Neural cell (in vitro differentiated cells): ENCODE measurements around the gene NFS1. TPM values are rescaled to one million over a fixed set of nuclear protein-coding genes. Genes with fewer than 3 reads are reported as not detected.

Experiments
- H2AFZ ChIP-seq: fragments of 200-600, 300-800 bp; sonication (generic), shearing (Covaris generic); 2 replicates; pipeline ENCODE4 v1.6.0; 2014; ENCODE audit warnings: low read depth, mild to moderate bottlenecking, antibody characterized with exemption, low read length, moderate library complexity
- H3F3A ChIP-seq: fragments of 200-600 bp; shearing (Covaris generic); 2 replicates; pipeline ENCODE4 v1.6.1; 2016; ENCODE audit warnings: mild to moderate bottlenecking, moderate library complexity, mixed read lengths, antibody characterized with exemption, low read length; ENCODE audit not compliant: insufficient read depth, poor library complexity, severe bottlenecking
- H3K27ac ChIP-seq: fragments of 200-600, 300-800 bp; sonication (generic), shearing (Covaris generic); 2 replicates; pipeline ENCODE4 v1.5.1; 2014; ENCODE audit warnings: mild to moderate bottlenecking, low read length, moderate library complexity
- H3K27me3 ChIP-seq: fragments of 300-800, 200-600 bp; sonication (generic), shearing (Covaris generic); 2 replicates; pipeline ENCODE4 v1.6.0; 2014; ENCODE audit warnings: mild to moderate bottlenecking, low read depth, low read length, moderate library complexity; ENCODE audit not compliant: insufficient read depth
- H3K36me3 ChIP-seq: fragments of 300-800, 200-600 bp; sonication (generic), shearing (Covaris generic); 2 replicates; pipeline ENCODE4 v1.5.1; 2014; ENCODE audit warnings: mild to moderate bottlenecking, antibody characterized with exemption, low read length, moderate library complexity; ENCODE audit not compliant: insufficient read depth
- H3K4me2 ChIP-seq: fragments of 300-800, 200-600 bp; sonication (generic), shearing (Covaris generic); 2 replicates; pipeline ENCODE4 v1.6.0; 2014; ENCODE audit warnings: mild to moderate bottlenecking, low read length
- H3K4me3 ChIP-seq: fragments of 300-800, 200-600 bp; sonication (generic), shearing (Covaris generic); 2 replicates; pipeline ENCODE4 v1.5.1; 2014; ENCODE audit warnings: mild to moderate bottlenecking, low read length, moderate library complexity
- H3K79me2 ChIP-seq: fragments of 200-600 bp; shearing (Covaris generic); replicated peaks from 2 replicates; pipeline ENCODE4 v1.6.0; 2014; ENCODE audit warnings: mild to moderate bottlenecking, low read length, moderate library complexity; ENCODE audit not compliant: insufficient read depth
- H3K9ac ChIP-seq: fragments of 300-800, 200-600 bp; sonication (generic), shearing (Covaris generic); 2 replicates; pipeline ENCODE4 v1.6.1; 2016; ENCODE audit warnings: mild to moderate bottlenecking, low read length, mixed read lengths
- H3K9me2 ChIP-seq: fragments of 200-600 bp; shearing (Covaris generic); 2 replicates; pipeline ENCODE4 v1.6.1; 2016; ENCODE audit warnings: mild to moderate bottlenecking, low read length, mixed read lengths; ENCODE audit not compliant: insufficient read depth
- H3K9me3 ChIP-seq: fragments of 200-600, 300-800 bp; sonication (generic), shearing (Covaris generic); 2 replicates; pipeline ENCODE4 v1.6.1; 2016; ENCODE audit warnings: mild to moderate bottlenecking, mixed run types, low read length, moderate library complexity, mixed read lengths
- H4K20me1 ChIP-seq: fragments of 200-600 bp; shearing (Covaris generic); 2 replicates; pipeline ENCODE4 v1.6.1; 2016; ENCODE audit warnings: mild to moderate bottlenecking, mixed run types; ENCODE audit not compliant: insufficient read depth
- CTCF ChIP-seq: fragments of 450-650 bp; IDR thresholded peaks from 2 replicates; pipeline ENCODE4 v1.5.1; 2014; ENCODE audit warnings: antibody characterized with exemption, mild to moderate bottlenecking, moderate library complexity; ENCODE audit not compliant: poor library complexity, severe bottlenecking
- EP300 ChIP-seq: fragments of 450-650 bp; conservative IDR thresholded peaks from 2 replicates; pipeline ENCODE4 v1.6.1; 2014; ENCODE audit warnings: antibody characterized with exemption, mild to moderate bottlenecking, moderate library complexity; ENCODE audit not compliant: poor library complexity, severe bottlenecking
- EZH2 ChIP-seq: fragments of 200-600, 300-800 bp; shearing (Covaris generic), sonication (generic); IDR thresholded peaks from 2 replicates; pipeline ENCODE4 v1.6.1; 2014; ENCODE audit warnings: antibody characterized with exemption, low read length, borderline replicate concordance, mild to moderate bottlenecking; ENCODE audit not compliant: insufficient read depth, poor library complexity, severe bottlenecking
- MXI1 ChIP-seq: fragments of 450-650 bp; conservative IDR thresholded peaks from 2 replicates; pipeline ENCODE4 v1.6.1; 2014; ENCODE audit warnings: antibody characterized with exemption, mild to moderate bottlenecking; ENCODE audit not compliant: poor library complexity, severe bottlenecking
- POLR2AphosphoS5 ChIP-seq: IDR thresholded peaks from 2 replicates; pipeline ENCODE4 v1.6.1; 2012
- RAD21 ChIP-seq: fragments of 450-650 bp; conservative IDR thresholded peaks from 2 replicates; pipeline ENCODE4 v1.6.1; 2014; ENCODE audit warnings: antibody characterized with exemption, mild to moderate bottlenecking, moderate library complexity
- REST ChIP-seq: IDR thresholded peaks from 2 replicates; pipeline ENCODE4 v1.6.1; 2012; ENCODE audit warnings: borderline replicate concordance
- SMC3 ChIP-seq: fragments of 450-650 bp; conservative IDR thresholded peaks from 2 replicates; pipeline ENCODE4 v1.6.1; 2014; ENCODE audit warnings: antibody characterized with exemption, mild to moderate bottlenecking, moderate library complexity; ENCODE audit not compliant: poor library complexity
- TAF1 ChIP-seq: IDR thresholded peaks from 2 replicates; pipeline ENCODE4 v1.6.1; 2012; ENCODE audit warnings: low read depth
- polyA plus RNA-seq: library from polyadenylated mRNA; depleted of rRNA; stranded (reverse); fragments of >200 nt; gene quantifications from 2 replicates; pipeline ENCODE4 v1.2.3, GENCODE V29; 2014

The NFS1 gene
- polyA plus RNA-seq, 1 donor from 2014 or later, result 55.2 TPM

DNA sequence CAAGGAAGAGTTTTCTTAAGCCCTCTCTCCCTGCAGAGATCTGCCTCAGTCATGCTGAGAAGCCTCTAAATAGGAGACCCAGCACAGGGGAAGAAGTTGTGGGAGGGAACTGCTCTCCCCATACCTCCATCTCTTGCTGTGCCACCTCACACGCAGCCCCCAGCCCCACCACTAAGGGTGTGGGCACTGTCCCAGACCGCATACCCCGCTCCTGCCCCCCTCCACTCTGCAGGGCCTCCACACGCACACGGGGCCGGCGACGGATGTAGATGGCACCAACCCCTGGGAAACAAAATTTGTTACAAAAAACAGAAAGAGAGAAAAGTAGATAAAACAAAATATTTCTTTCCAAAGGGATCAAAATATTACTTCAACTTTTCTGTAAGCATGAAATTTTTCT, 24.2 kb downstream of the NFS1 start:
- H3F3A ChIP-seq, result no peaks in the 10 kb centered on the region
- H3K36me3 ChIP-seq, result peaks cover 7% of the 10 kb centered on the region
- no peaks in the 10 kb centered on the region for H3K79me2 ChIP-seq
- H3K9me3 ChIP-seq, result no peaks in the 10 kb centered on the region
- no peaks in the 10 kb centered on the region for H4K20me1 ChIP-seq
- no peaks in the 10 kb centered on the region for H3K9me2 ChIP-seq
- TF ChIP-seq TAF1, result no peak
- TF ChIP-seq EP300, result no peak
- TF ChIP-seq EZH2, result no peak
- TF ChIP-seq RAD21, result no peak
- TF ChIP-seq POLR2AphosphoS5, result no peak
- no peak for TF ChIP-seq MXI1
- TF ChIP-seq CTCF, result no peak
- TF ChIP-seq SMC3, result no peak
- TF ChIP-seq REST, result no peak
- H3K27me3 ChIP-seq, result no peaks in the 10 kb centered on the region
- no peak overlapping the region for H3K4me2 ChIP-seq
- no peak overlapping the region for H3K4me3 ChIP-seq
- no peak overlapping the region for H3K9ac ChIP-seq
- H2AFZ ChIP-seq, result no peak overlapping the region
- no peak overlapping the region for H3K27ac ChIP-seq

GRCh38 chr20:35673884-35674283, 25.3 kb downstream of the NFS1 start:
- no peaks in the 10 kb centered on the region for H3K27me3 ChIP-seq
- H3K36me3 ChIP-seq, result peaks cover 11% of the 10 kb centered on the region

More at GRCh38 chr20:35673884-35674283, 25.3 kb downstream of the NFS1 start:
- no peak overlapping the region for H3K9ac ChIP-seq
- no peaks in the 10 kb centered on the region for H3K9me2 ChIP-seq
- no peaks in the 10 kb centered on the region for H4K20me1 ChIP-seq
- no peaks in the 10 kb centered on the region for H3K79me2 ChIP-seq
- H3K27ac ChIP-seq, result no peak overlapping the region
- H3K4me3 ChIP-seq, result no peak overlapping the region
- no peaks in the 10 kb centered on the region for H3K9me3 ChIP-seq
- no peak for TF ChIP-seq EP300
- TF ChIP-seq CTCF, result no peak
- no peak for TF ChIP-seq SMC3
- TF ChIP-seq POLR2AphosphoS5, result no peak
- no peak for TF ChIP-seq TAF1
- no peak for TF ChIP-seq EZH2
- TF ChIP-seq REST, result no peak
- TF ChIP-seq RAD21, result no peak
- no peak for TF ChIP-seq MXI1
- H3F3A ChIP-seq, result no peaks in the 10 kb centered on the region
- H2AFZ ChIP-seq, result no peak overlapping the region
- no peak overlapping the region for H3K4me2 ChIP-seq
